Natural killer cell (primary cell): Measurements from ENCODE around the gene MYO5C. TPM values are rescaled to one million over a fixed set of nuclear protein-coding genes. Genes with fewer than 3 reads are reported as not detected.

Experiments
- ATAC-seq, 3 donors: fragments of 150-1000 bp in 2 of 3; fragments of 200-7000 bp in 1 of 3; cut with Tn5 transposase; 1 replicate in 1 of 3; 2 replicates in 2 of 3; pipeline ENCODE4 v1.10.0; 2021; ENCODE audit warnings: mild to moderate bottlenecking in 2 of 3, moderate library complexity in 2 of 3
- DNase-seq, 2 donors: peaks; one replicate each; pipeline versions ENCODE4 v3.0.0 to v3.0.0-alpha.2; 2013 to 2021; ENCODE audit warnings: mixed read lengths in 1 of 2
- H3K27ac ChIP-seq: one replicate; pipeline ENCODE4 v1.5.1; 2013; ENCODE audit warnings: mild to moderate bottlenecking, low read length
- H3K27me3 ChIP-seq: one replicate; pipeline ENCODE4 v1.6.1; 2013; ENCODE audit warnings: low read length; ENCODE audit not compliant: control insufficient read depth, insufficient read depth
- H3K36me3 ChIP-seq: one replicate; pipeline ENCODE4 v1.6.1; 2013; ENCODE audit warnings: low read length; ENCODE audit not compliant: control insufficient read depth, insufficient read depth
- H3K4me1 ChIP-seq: one replicate; pipeline ENCODE4 v1.6.1; 2013; ENCODE audit warnings: low read length; ENCODE audit not compliant: control insufficient read depth, insufficient read depth
- H3K4me3 ChIP-seq: one replicate; pipeline ENCODE4 v1.5.1; 2013; ENCODE audit warnings: low read length
- H3K9me3 ChIP-seq: one replicate; pipeline ENCODE4 v1.6.1; 2013; ENCODE audit warnings: low read length; ENCODE audit not compliant: control insufficient read depth, insufficient read depth
- H3K27ac Mint-ChIP-seq, 2 donors: one replicate each; pipeline ENCODE4 v1.8.0; 2022; ENCODE audit warnings: mild to moderate bottlenecking in 2 of 2, mixed read lengths in 2 of 2, moderate library complexity in 1 of 2
- H3K27me3 Mint-ChIP-seq, 2 donors: one replicate each; pipeline ENCODE4 v1.8.0; 2022; ENCODE audit warnings: low read depth in 2 of 2, mixed read lengths in 2 of 2
- H3K36me3 Mint-ChIP-seq: one replicate; pipeline ENCODE4 v1.8.0; 2022; ENCODE audit warnings: mixed read lengths
- H3K4me1 Mint-ChIP-seq, 2 donors: one replicate each; pipeline ENCODE4 v1.8.0; 2022; ENCODE audit warnings: mixed read lengths in 2 of 2
- H3K4me3 Mint-ChIP-seq: one replicate; pipeline ENCODE4 v1.8.0; 2022; ENCODE audit warnings: mild to moderate bottlenecking, moderate library complexity, mixed read lengths
- H3K9me3 Mint-ChIP-seq, 2 donors: one replicate each; pipeline ENCODE4 v1.8.0; 2022; ENCODE audit warnings: mixed read lengths in 2 of 2
- CTCF ChIP-seq: fragments of 200-600 bp; IDR thresholded peaks from one replicate; pipeline ENCODE4 v1.8.0; 2022; ENCODE audit warnings: antibody characterized with exemption
- WGBS: methylation state at CpG from one replicate; pipeline ENCODE4 v1.1.7; 2013; ENCODE audit warnings: missing lambda C conversion rate; ENCODE audit not compliant: insufficient coverage; 5-methylcytosine and 5-hydroxymethylcytosine counted together
- intact Hi-C: fragments of 100-400 bp; cut with micrococcal nuclease; formaldehyde crosslinking; loops from one replicate; pipeline ENCODE4 v1.14.2; 2022
- total RNA-seq, 4 donors: library from RNA; stranded (reverse); fragments of 120-200 nt in 1 of 4; gene quantifications; one replicate each; pipeline versions ENCODE4 v1.2.3 to v1.2.4, GENCODE V29; 2013 to 2022

The MYO5C gene
- total RNA-seq, 3 donors from 2014 or later (not counting 1 experiment from before 2014, with no cell fraction given): 0.45 to 0.82 (median 0.60) TPM

GRCh38 chr15:52277575-52277974 lies 18.0 kb downstream of the MYO5C start:
- Histone ChIP-seq H3K9me3 (no peaks in the 10 kb centered on the region), H3K4me3 (no peak overlapping the region), H3K27ac (no peak overlapping the region), H3K4me1 (no peaks in the 10 kb centered on the region), H3K27me3 (no peaks in the 10 kb centered on the region), H3K36me3 (no peaks in the 10 kb centered on the region)
- Mint-ChIP-seq H3K4me1 (no peaks in the 10 kb centered on the region), H3K4me3 (no peak overlapping the region), H3K27me3 (peaks cover 7 to 8% of the 10 kb centered on the region in 2 donors), H3K27ac (no peak overlapping the region), H3K9me3 (no peaks in the 10 kb centered on the region), H3K36me3 (no peaks in the 10 kb centered on the region)
- DNase-seq: no peak
- 91% methylated on average over 8 of the region's 9 CpGs for WGBS
- intact Hi-C loops: no loop called here
- no peak for TF ChIP-seq CTCF
- no peak for ATAC-seq

GRCh38 chr15:52276256-52276770 lies 19.3 kb downstream of the MYO5C start:
- Mint-ChIP-seq H3K4me1 (no peaks in the 10 kb centered on the region), H3K9me3 (no peaks in the 10 kb centered on the region), H3K27me3 (peaks cover 7 to 8% of the 10 kb centered on the region in 2 donors), H3K4me3 (no peak overlapping the region), H3K36me3 (no peaks in the 10 kb centered on the region), H3K27ac (no peak overlapping the region)
- no peak for TF ChIP-seq CTCF
- Histone ChIP-seq H3K27me3 (no peaks in the 10 kb centered on the region), H3K9me3 (no peaks in the 10 kb centered on the region), H3K36me3 (no peaks in the 10 kb centered on the region), H3K27ac (no peak overlapping the region), H3K4me3 (no peak overlapping the region), H3K4me1 (no peaks in the 10 kb centered on the region)
- ATAC-seq (no peak), DNase-seq (no peak)
- WGBS: 88% methylated on average over 6 of the region's 7 CpGs
- intact Hi-C loops: no loop called here

- Histone ChIP-seq H3K27ac (no peak overlapping the region), H3K9me3 (no peaks in the 10 kb centered on the region), H3K27me3 (no peaks in the 10 kb centered on the region), H3K4me1 (peaks cover 21% of the 10 kb centered on the region), H3K4me3 (no peak overlapping the region), H3K36me3 (no peaks in the 10 kb centered on the region)
- Mint-ChIP-seq H3K4me3 (no peak overlapping the region), H3K36me3 (no peaks in the 10 kb centered on the region), H3K27me3 (no peaks in the 10 kb centered on the region), H3K27ac (peak overlapping the region in 1 of 2 donors; percentile 86), H3K4me1 (peaks cover 20 to 25% of the 10 kb centered on the region in 2 donors), H3K9me3 (no peaks in the 10 kb centered on the region)
- TF ChIP-seq CTCF: no peak
- no peak for DNase-seq
- 87% methylated on average over 10 of the region's 11 CpGs for WGBS
- ATAC-seq: no peak
- intact Hi-C loops: no loop called here
These were observed 31.9 kb downstream of the MYO5C start for GRCh38 chr15:52263563-52264282.

- no peak overlapping the region for H3K4me3 ChIP-seq
- Mint-ChIP-seq H3K36me3 (no peaks in the 10 kb centered on the region), H3K9me3 (no peaks in the 10 kb centered on the region), H3K27ac (peak overlapping the region; percentile 85 to 86), H3K4me1 (peaks cover 20 to 25% of the 10 kb centered on the region in 2 donors), H3K27me3 (no peaks in the 10 kb centered on the region), H3K4me3 (peak overlapping the region; percentile 81)
- H3K36me3 ChIP-seq: no peaks in the 10 kb centered on the region
- H3K27ac ChIP-seq: peak overlapping the region; percentile 49
- intact Hi-C loops: no loop called here
- H3K9me3 ChIP-seq: no peaks in the 10 kb centered on the region
- no peak for ATAC-seq
- no peak for TF ChIP-seq CTCF
- H3K27me3 ChIP-seq: no peaks in the 10 kb centered on the region
- WGBS: 85% methylated on average over 4 of the region's 5 CpGs
- peaks cover 21% of the 10 kb centered on the region for H3K4me1 ChIP-seq
- DNase-seq: no peak
These were observed 33.2 kb downstream of the MYO5C start for GRCh38 chr15:52262364-52262763.
